Spleen (tissue), 7 donors: ENCODE results near the gene LATS1.

Experiments
- CTCF ChIP-seq, 11 experiments: fragments of 200-600 bp in 7 of 11; fragments of 450-650 bp in 4 of 11; sonication (generic) in 4 of 11; IDR thresholded peaks in 8 of 11; conservative IDR thresholded peaks in 3 of 11; 1 replicate in 7 of 11; 2 replicates in 4 of 11; pipeline versions ENCODE4 v1.4.0 to v1.8.0; 2016 to 2021; ENCODE audit warnings: antibody characterized with exemption in 11 of 11, inconsistent platforms in 4 of 11, mild to moderate bottlenecking in 1 of 11
- POLR2A ChIP-seq, 3 donors: fragments of 450-650 bp; IDR thresholded peaks; one replicate each; pipeline ENCODE4 v1.5.1; 2017; ENCODE audit warnings: antibody characterized with exemption in 3 of 3, mild to moderate bottlenecking in 1 of 3
- POLR2AphosphoS5 ChIP-seq, 3 donors: sonication (generic); formaldehyde crosslinking; IDR thresholded peaks; one replicate each; pipeline ENCODE4 v1.5.1; 2017; ENCODE audit warnings: antibody characterized with exemption in 3 of 3
- donor health status: DM: no; HTN: no; CAD: no; lungs with moderate emphysema.
- donor health status: DM: no; HTN: no; CAD: no.
- donor health status: DM: no; HTN: no; CAD: no.

GRCh38 chr6:149608381-149608982, 109.4 kb downstream of the LATS1 start:
- no peak for TF ChIP-seq CTCF (IDR thresholded peaks at IDR 0.05 in 8 of 11, conservative IDR thresholded peaks at IDR 0.05 in 3 of 11)
- TF ChIP-seq POLR2AphosphoS5 (IDR thresholded peaks at IDR 0.05) = no peak
- TF ChIP-seq POLR2A (IDR thresholded peaks at IDR 0.05) = no peak
